Right atrium auricular region (tissue), 2 donors: ENCODE results near the gene MAML2. TPM values are rescaled to one million over a fixed set of nuclear protein-coding genes. Genes with fewer than 3 reads are reported as not detected.

Source experiments
- DNase-seq: peaks from one replicate; pipeline ENCODE4 v3.0.0-alpha.2; 2019; ENCODE audit warnings: low spot score
- H3K27ac ChIP-seq, 2 donors: fragments of 200-600 bp; sonication (generic); 1 replicate in 1 of 2; 2 replicates in 1 of 2; pipeline ENCODE4 v1.5.1; 2016 to 2019
- H3K27me3 ChIP-seq, 2 donors: fragments of 200-600 bp; sonication (generic); one replicate each; pipeline versions ENCODE4 v1.5.1 to v1.6.0; 2017 to 2019
- H3K36me3 ChIP-seq: fragments of 200-600 bp; sonication (generic); one replicate; pipeline ENCODE4 v1.5.1; 2016
- H3K4me1 ChIP-seq, 2 donors: fragments of 200-600 bp; sonication (generic); one replicate each; pipeline versions ENCODE4 v1.5.1 to v1.6.0; 2017 to 2019
- H3K4me3 ChIP-seq, 2 donors: fragments of 200-600 bp; sonication (generic); 1 replicate in 1 of 2; 2 replicates in 1 of 2; pipeline ENCODE4 v1.5.1; 2017 to 2019; ENCODE audit warnings: mild to moderate bottlenecking in 1 of 2, moderate library complexity in 1 of 2
- H3K9me3 ChIP-seq, 2 donors: fragments of 200-600 bp; sonication (generic); one replicate each; pipeline ENCODE4 v1.5.1; 2019
- total RNA-seq, 2 donors: library from RNA; depleted of rRNA; stranded (reverse); fragments of >200 nt; gene quantifications; one replicate each; pipeline ENCODE4 v1.1.0, GENCODE V29; 2016
- TF ChIP-seq, protein P1 (sequence below), 2 donors: fragments of 200-600 bp; sonication (generic); IDR thresholded peaks; one replicate each; pipeline ENCODE4 v1.5.1; 2019; ENCODE audit warnings: antibody characterized with exemption in 2 of 2

The MAML2 gene
- total RNA-seq, 2 donors from 2014 or later, result 7.6 to 16.6 TPM

DNA sequence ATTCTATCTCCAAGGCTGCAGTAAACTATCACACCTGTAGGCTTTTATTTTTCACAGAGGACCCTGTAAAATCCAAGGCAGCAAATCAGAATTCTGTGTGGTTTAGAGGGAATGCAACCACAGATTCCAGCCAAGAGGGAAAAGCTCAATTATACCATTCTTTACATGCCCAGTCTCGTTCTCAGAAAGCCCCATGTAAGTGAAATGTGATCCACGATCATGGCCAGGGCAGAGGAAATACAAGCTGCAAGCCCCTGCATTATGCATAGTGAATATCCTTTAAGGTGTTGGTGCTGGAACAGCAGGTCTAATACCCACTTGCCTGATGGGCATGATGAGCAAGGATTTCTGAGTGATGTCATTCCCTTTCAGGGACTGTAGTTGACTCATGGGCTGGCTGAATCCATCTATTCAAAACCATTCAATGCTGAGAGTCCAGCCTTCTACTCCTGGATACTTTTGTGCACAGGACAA lies 220.4 kb downstream of the MAML2 start:
- no peak for DNase-seq
- H3K36me3 ChIP-seq, result no peaks in the 10 kb centered on the region
- H3K27me3 ChIP-seq, result no peaks in the 10 kb centered on the region
- TF ChIP-seq, protein P1, sequence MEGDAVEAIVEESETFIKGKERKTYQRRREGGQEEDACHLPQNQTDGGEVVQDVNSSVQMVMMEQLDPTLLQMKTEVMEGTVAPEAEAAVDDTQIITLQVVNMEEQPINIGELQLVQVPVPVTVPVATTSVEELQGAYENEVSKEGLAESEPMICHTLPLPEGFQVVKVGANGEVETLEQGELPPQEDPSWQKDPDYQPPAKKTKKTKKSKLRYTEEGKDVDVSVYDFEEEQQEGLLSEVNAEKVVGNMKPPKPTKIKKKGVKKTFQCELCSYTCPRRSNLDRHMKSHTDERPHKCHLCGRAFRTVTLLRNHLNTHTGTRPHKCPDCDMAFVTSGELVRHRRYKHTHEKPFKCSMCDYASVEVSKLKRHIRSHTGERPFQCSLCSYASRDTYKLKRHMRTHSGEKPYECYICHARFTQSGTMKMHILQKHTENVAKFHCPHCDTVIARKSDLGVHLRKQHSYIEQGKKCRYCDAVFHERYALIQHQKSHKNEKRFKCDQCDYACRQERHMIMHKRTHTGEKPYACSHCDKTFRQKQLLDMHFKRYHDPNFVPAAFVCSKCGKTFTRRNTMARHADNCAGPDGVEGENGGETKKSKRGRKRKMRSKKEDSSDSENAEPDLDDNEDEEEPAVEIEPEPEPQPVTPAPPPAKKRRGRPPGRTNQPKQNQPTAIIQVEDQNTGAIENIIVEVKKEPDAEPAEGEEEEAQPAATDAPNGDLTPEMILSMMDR (IDR thresholded peaks at IDR 0.05), result no peak
- H3K9me3 ChIP-seq, result no peaks in the 10 kb centered on the region
- H3K4me1 ChIP-seq, result peaks cover 0 to 12% of the 10 kb centered on the region in 2 donors
- H3K4me3 ChIP-seq, result no peak overlapping the region
- H3K27ac ChIP-seq, result no peak overlapping the region

GRCh38 chr11:96119211-96119610 lies 223.8 kb downstream of the MAML2 start:
- no peaks in the 10 kb centered on the region for H3K27me3 ChIP-seq

DNA sequence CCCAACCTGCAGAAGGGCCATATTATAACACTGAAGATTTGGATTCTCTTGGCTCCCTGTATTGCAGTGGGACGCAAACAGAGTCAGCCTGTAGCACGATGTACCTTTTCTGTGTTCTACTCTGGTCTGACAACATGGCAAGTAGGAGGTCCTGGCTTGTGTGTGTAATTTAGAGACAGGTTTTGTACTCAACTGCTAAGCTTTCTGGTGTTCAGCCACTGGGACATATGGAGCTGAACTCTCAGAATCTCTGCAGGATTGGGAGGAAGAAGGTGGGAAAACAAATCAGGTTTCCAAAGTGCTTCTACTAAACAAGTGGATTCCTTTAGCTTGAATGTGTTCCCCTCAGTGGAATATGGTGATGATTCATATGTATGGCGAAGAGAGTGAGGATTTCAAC lies 226.6 kb downstream of the MAML2 start:
- no peaks in the 10 kb centered on the region for H3K27me3 ChIP-seq
- no peak overlapping the region for H3K4me3 ChIP-seq
- no peaks in the 10 kb centered on the region for H3K9me3 ChIP-seq
- H3K27ac ChIP-seq, result no peak overlapping the region
- DNase-seq, result no peak
- H3K36me3 ChIP-seq, result no peaks in the 10 kb centered on the region
- peaks cover 0 to 10% of the 10 kb centered on the region in 2 donors for H3K4me1 ChIP-seq
- TF ChIP-seq, protein P1 (IDR thresholded peaks at IDR 0.05), result no peak

More at GRCh38 chr11:96119211-96119610, 223.8 kb downstream of the MAML2 start:
- TF ChIP-seq, protein P1 (IDR thresholded peaks at IDR 0.05), result no peak
- H3K36me3 ChIP-seq, result no peaks in the 10 kb centered on the region
- no peaks in the 10 kb centered on the region for H3K4me1 ChIP-seq
- no peaks in the 10 kb centered on the region for H3K9me3 ChIP-seq
- no peak overlapping the region for H3K4me3 ChIP-seq
- H3K27ac ChIP-seq, result no peak overlapping the region
- DNase-seq, result no peak

- Histone ChIP-seq H3K27me3 (no peaks in the 10 kb centered on the region), H3K36me3 (no peaks in the 10 kb centered on the region), H3K4me3 (no peak overlapping the region), H3K27ac (peak overlapping the region; percentile 47 to 74), H3K4me1 (peaks cover 0 to 10% of the 10 kb centered on the region in 2 donors), H3K9me3 (no peaks in the 10 kb centered on the region)
- no peak for DNase-seq
- TF ChIP-seq, protein P1 (IDR thresholded peaks at IDR 0.05), result no peak
These were observed 228.6 kb downstream of the MAML2 start for GRCh38 chr11:96114178-96115064.

DNA sequence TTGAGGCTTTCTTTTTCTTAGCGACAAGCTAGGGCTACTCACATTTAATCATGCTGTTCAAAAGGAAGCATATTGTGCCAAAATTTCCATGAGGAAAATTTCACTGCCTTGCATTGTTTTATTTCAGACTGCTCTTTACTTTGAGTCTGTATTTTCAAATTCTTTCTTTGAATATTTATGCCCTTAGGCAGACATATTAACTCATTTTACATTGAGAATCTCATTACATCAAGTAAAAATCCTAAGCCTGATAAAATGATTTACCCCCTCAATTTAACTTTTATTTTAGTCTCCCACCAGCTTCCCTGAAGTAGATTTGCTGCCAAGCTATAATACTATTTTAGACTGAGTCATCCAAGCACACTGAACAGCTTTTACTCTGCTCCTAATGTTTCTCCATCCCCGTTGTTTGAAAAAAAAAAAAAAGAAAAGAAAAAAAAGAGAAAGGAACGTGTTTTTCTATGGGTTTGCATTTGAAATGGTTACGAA lies 229.8 kb downstream of the MAML2 start:
- Histone ChIP-seq H3K9me3 (no peaks in the 10 kb centered on the region), H3K4me1 (peaks cover 0 to 10% of the 10 kb centered on the region in 2 donors), H3K27me3 (no peaks in the 10 kb centered on the region), H3K36me3 (no peaks in the 10 kb centered on the region), H3K4me3 (no peak overlapping the region), H3K27ac (peak overlapping the region; percentile 47 to 74)
- no peak for DNase-seq
- TF ChIP-seq, protein P1 (IDR thresholded peaks at IDR 0.05), result no peak
